GM21529 (cell line): ENCODE data around the gene KCNJ9.

Experiments used
- ATAC-seq: cut with Tn5 transposase; IDR thresholded peaks from one replicate; pipeline ENCODE4 v1.9.1; 2021; ENCODE audit not compliant: unreplicated experiment

The KCNJ9 gene

DNA sequence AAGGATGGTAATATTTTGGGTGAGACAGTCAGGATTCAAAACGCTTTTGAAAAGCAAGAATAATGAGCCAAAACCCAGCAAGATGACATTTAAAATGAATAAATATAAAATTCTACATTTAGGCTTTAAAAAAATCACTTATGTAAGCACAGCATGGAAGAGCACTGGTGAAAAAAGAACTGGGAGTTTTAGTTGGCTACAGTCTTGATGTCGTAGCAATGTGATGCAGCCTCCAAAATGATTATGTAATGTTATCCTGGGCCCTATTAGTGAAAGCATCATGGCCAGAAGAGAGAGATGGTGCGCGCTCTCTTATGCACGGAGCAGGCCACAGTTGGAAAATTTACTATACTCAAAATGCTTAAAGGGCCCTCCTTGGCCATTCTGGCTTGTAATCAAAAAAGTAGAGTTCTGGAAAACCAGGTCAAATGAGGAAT, 5.1 kb downstream of the KCNJ9 start:
- no peak for ATAC-seq

DNA sequence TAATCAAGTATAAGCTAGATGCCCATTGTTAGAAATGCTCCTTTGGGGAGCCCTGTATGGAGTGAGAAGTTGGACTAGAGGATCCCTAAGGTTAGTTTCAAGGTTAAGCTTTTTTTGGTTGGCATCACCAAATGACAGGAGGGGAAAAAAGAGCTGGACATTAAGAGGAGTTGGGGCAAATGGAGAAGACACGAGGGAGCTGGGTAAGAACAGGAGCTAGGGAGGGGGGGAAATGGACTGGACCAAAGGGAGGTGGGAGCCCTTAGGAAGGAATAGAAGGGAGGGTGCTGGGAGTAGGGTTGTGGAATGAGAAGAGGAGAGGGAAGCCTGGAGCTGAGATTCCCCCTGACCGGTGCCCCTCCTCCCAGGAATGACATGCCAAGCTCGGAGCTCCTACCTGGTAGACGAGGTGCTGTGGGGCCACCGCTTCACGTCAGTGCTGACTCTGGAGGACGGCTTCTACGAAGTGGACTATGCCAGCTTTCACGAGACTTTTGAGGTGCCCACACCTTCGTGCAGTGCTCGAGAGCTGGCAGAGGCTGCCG, 5.9 kb downstream of the KCNJ9 start:
- no peak for ATAC-seq

DNA sequence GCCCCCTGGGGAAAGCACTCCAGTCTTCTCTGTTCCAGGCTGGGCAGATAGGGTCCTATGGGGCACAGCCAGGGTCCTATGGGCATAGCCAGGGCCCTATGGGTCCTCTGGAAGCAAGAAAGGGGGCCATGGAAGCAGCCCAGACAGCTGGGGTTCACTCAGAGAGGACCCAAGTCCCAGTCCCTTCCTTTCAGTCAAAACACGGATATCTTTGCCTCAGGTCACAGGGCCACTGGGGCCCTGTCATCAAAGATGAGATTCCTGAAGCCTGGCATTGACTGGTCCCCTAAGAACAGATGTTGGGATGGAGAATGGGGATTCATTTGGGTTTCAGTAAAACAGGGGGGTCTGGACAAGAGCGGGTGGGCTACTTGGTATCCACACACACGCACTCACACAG, 8.5 kb downstream of the KCNJ9 start:
- no peak for ATAC-seq

DNA sequence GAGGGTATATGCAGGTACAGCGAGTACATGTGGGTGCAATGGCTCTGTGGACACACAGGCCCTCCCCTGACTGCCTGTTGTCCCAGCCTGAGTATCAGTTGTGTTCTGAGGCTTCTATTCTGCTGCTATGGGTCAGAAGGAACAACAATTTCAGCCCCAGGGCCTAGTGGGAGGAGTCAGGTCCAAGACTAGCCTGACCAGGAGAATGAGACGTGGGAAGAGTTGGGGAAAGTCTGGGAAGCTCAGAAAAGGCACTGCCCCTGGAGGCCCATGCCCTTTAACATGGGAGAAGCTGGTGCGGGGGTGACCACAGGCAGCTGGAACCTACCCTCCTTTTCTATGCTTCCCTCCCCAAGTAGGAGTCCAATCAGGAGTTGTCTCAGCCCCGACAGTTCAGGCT, 9.4 kb downstream of the KCNJ9 start:
- no peak for ATAC-seq

DNA sequence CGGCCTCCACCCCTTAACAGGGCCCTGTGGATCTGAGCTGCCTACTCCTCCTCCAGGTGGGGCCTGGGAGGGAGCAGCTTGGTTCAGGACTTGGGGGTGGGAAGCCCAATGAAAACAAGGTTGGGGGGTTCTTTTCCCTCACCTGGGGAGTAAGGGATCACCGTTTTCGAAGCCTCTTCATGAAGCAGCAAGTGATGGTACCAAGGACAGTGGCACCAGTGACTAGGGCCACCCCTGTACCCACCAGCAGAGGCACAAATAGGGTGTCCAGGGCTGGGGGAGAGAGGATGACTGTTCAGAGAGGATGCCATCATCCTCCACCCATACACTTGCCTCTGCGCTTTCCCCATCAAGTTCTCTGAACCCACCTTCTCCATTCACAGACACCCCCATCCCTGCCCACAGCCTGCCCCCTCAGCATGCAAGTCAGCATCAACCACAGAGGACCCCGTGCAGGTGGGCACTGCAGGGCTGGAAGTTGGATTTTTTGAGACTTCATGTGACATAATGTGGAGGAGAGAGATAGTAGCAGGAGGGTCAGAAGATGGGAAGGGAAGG, 10.4 kb downstream of the KCNJ9 start:
- ATAC-seq, result no peak

DNA sequence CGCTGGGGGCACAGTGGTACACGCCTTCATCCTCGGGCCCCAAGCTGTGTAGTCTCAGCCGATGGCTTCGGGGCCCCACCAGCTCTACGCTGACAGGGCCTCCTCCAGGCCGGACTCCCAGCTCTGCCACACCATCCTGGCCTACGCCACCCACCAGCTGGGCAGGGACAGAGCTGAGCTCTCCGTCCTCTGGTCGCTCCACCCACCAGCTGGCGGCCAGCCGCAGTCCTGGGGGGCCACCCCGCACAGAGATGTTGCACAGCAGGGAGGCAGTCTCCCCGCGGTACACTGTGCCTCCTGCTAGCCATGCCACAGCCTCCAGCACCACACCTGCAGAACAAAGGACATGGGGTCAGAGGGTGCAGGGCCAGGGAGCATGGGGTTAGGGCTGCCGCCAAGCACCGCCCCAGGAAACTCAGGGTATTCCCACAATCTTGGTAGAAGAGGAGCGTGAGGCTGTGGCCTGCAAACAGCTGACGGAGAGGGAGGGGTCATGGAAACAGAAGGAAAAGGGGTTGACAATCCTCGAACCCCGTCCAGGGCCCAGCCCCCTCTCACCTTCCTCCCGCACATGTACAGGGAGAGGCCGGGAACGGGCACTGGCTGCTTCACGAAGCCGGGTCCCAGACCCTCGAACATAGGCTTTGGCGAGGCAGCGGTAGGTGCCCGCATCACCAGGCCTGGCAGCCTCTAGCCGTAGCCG, 11.2 kb downstream of the KCNJ9 start:
- ATAC-seq, result no peak

DNA sequence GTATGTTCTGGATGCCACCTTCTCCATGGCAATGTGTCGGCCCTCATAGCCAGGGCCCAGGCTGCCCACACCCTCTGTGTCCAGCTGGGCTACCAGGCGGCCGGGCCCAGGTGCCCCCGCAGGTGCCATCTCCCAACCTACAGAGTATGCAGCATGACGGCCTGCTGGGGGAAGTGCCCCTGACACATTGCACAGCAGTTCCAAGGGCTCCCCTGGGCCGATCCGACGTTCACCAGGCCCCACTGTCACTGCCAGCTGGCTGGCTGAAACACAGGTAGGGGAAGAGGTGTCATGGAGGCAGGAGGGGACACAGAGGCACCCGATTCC, 11.7 kb downstream of the KCNJ9 start:
- no peak for ATAC-seq

DNA sequence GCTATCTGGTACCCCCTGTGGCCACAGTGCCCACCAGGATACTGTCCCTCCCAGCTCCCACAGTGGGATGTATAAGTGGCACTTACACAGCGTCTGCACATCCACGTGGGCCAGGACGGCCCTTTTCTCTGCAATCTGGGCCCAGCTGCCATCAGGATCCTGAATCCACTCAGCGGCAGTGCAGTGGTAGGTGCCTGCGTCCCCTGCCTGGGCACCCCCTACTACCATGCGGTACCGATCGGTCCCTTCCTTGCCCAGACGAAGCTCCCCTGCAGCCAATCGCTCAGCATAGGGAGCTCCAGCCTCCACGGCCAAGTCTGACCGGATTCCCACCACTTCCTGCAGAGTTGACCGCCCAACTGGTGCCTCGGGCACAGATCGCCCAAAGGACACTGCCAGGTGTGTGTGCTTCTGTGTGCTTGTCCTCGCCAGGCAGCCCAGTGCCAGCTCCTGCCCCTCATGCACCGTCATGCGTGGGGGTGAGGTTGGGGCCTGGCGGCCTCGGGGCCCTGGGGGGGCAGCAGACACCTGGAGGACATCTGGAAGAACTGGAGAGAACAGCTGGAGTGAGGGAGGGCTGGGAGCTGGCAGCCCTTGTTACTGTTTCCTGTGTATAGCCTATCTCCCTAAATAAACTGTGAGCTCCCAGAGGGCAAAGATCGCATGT, 12.4 kb downstream of the KCNJ9 start:
- no peak for ATAC-seq

DNA sequence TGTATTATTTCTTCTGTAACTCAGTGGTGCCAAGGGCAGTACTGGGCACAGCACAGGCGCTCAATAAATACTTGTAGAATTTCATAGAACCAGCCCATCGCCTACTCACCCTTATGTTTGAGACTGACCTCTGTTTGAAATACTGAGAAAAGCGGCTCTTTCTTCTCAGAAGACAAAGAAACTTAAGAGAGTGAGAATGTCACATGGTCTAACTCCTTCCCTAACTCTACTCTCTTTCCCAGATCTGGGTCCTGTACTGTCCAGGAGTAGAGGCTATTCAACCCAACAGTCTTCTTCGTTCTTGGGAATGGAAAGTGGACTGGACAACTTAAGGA, 12.9 kb downstream of the KCNJ9 start:
- ATAC-seq, result no peak

DNA sequence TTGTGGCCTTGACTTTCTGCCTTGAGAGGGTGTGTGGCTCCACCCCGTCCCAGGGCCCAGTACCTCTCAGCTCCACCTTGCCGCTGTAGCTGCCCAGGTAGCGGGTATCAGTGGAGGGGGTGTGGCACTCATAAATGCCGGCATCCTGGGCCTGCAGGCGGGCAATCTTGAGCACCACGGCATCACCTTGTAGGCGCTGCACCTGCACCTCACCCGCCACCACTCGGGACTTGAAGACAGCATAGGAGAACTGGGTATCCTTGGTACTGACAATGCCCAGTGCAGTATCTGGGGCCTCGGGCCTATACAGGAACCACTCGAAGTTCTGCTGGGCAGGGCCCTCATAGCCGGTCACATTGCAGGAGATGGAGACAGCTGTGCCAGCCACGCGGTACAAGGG, 13.5 kb downstream of the KCNJ9 start:
- no peak for ATAC-seq

DNA sequence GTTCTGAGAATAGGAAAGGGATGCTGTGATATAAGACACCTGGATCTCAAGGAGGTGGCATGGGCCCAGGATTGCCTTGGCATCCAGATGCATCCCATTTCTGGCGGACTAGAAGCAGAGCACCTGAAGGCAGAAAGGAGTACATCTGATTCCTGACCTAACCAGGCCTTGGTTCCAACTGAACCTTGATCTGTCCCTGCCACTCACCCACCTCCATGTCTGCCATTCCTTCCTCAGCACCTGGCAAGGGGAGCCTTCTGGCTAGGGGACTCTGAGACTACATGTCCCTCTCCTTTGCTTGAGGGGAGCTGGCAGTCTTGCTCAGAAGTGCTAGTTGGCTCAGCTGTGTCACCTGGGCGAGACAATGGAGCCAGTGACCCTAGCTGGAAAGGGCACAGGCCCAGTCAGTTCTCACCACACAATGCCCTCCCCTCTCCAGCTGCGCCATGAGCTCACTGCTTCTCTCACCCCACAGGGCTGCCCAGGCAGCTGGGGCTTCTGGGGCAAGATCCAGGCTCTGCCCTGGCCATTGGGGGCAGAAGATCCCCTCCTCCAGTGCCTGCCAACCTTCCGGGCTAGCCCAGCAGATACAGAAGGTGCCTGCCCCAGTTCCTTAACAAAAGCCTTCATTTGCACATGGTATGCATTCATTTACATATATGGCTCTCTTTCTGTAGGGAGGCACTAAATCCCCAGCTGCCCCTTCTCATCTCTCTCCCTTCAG, 14.2 kb downstream of the KCNJ9 start:
- ATAC-seq, result no peak

DNA sequence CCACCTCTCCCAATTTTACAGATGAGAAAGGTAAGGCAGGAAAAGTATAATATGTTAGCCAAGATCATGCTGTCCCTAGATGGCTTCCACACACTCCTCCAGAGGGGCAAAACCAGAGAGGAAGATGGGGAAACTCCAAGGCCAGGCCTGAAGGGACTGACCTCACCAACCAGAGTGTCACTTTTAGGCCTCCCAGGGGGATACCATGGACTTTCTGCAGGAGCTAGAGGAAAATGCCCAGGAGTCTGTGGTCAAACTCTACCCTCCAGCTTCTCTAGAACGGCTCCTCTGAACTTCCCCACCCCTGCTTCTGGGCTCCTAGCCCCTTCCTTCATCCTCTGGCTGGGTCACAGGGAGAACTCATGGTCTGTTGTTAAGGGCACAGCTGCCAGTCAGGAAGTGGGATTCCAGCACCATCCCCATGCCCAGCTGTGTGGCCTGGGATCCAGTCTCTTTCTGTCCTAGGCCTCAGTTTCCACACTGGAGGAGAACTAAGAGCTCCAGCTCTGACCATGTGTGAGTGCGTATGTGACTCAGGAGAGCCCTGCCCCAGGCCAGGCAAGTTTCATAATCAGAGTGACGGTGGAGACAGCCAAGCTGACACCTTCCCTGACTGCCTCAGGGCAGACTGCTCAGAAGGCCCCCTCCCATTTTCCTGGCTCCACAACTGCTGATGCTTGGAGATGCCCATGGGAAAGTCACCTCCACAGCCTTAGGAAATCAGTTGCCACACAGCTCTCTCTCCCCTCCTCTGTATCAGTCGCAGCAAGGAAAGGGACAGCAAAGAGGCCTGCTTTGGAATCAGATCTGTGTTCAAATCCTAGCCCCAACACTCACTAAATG, 15.2 kb downstream of the KCNJ9 start:
- ATAC-seq, result no peak

DNA sequence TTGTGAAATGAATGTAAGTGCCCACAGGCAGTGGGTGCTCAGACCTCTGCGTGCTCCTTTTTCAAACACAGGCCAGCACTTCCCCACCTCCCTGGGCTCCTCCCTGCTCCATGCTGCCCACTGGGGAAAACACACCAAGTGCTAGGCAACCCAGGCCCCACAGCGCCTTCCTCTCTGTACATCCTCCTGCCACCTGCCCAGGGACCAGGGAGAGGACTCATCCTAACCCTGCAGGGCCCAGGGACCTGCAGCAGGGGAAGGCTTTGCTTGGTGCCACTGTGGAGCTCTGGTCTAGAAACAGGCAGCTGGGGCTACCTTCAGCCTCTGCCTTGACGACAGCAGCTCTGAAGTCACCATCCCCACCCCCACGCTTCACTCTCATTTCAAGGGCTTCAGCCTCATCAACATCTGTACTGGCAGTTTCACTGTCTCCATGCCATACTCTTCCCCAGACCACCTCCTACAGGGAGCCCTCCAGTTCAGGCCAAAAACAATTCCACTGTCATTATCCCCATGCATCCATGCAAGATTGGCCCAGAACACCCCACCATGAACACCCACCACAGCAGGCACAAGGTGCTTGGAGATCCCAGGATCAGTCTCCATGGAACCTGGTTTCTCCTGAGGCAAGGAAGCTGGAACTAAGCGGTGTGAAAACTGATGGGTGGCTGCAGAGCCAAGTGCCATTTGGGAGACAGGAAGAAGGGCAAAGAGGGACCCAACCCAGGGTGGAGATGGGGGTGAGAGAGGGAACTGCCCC, 16.0 kb downstream of the KCNJ9 start:
- no peak for ATAC-seq

DNA sequence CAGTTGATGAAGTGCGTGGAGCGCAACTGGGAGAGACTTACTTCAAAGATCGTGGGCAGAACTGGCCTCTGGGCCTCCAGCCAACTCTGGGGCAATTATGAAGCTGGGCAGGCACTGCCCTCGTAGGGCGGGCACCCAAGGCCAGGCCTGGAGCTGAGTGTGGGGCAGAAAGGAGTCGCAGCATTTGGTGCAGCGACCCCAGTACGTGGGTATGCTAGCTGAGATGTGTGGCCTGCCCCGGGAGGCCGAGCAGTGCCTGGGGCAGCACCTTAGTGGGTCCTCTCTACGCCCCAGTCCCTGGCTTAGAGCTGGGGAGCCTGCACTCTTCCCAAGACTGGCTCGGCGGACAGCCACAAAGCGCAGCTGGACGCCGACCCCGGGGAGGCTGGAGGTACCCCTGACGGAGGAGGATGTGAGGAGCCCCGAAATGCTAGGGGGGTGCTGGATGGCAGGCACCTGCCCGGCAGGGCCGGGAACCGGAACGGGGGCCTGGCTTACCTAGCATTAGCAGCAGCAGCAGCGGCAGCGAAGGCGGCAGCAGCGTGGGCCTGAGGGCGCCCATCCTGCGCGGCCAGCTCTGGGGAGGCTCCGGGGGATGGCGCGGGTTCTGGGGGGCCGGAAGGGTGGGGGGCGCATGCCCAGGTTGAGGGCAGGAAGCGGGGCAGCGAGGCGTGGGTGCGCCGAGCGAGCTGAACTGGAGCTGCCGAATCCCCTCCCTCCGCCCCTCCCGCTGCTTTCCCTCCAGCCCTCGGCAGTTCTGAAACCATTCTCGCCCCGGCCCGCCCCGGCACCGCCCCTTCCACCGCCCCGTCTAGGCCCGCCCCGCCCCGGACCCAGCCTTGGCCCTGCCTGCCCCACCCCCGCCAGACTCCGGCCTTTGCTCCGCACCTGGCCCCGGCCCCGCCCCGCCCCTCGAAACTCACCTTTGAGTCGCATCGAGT, 16.8 kb downstream of the KCNJ9 start, which contains the start of gene IGSF8:
TSS of gene IGSF8 (minus strand) at position 709 of the 941 bp plus-strand sequence. CDS start at position 562, 147 bp downstream.
- peak; percentile 39 for ATAC-seq

DNA sequence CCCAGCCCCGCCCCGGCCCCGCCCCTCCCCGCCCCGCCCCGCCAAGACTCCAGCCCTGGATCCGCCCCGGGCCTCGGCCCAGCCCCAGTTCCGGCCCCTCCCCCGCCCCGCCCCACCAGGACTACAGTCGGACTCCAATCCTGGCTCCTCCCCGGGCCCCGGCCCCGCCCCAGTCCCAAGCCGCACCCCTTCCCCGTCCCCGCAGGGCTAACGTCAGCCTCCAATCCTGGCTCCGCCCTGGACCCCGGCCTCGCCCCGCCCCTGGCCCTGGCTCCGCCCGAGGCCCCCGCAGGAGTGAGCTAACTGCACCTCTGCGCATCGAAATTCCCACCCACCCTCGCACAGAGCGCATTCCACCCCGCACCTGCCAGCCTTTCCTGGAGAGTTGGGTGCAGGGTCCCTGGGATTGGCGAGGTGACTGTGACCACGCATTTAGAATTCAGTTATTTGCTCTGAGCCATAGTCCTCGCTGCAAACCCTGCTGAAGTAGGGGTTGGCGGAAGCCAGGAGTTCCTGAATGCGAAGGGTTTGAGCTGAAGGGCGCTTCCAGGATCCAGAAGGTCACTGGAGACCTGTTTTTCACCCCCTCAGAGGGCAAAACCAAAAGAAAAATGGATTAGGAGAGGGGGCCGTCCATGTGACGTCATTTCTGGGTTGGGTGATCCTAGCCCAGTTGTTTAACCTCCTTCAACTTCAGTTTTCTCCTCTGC, 17.7 kb downstream of the KCNJ9 start:
- peak; percentile 83 for ATAC-seq

DNA sequence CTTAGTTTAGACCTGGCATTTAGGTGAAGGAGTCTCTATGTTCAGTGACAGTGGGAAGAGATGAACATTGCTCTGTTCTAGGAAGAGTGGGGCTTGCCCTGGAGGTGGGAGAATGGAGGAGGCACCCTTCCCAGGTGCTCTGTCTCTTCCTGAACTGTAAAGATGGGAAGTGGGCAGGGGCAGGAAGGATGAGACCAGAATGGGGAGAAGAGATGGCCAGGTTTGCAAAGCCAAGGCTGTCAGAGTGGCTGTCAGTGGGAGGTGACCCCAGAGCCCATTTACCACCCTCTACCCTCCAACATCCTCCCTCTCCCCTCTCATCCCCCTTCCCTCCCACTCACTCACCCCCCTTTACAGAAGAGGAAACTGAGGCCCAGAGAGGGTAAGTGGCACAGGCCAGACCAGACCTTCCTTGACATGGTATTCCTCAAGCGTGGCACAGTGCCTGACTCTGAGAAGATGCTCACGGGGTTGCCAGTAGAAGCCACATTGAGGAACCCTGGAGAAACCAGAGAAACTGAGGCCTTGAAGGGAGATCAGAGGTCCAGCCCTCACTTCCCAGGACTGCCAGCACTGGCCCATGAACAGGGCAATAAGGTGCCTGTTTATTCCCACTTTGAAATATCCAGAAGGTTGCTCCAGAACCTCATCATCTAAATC, 18.5 kb downstream of the KCNJ9 start:
- ATAC-seq, result no peak

DNA sequence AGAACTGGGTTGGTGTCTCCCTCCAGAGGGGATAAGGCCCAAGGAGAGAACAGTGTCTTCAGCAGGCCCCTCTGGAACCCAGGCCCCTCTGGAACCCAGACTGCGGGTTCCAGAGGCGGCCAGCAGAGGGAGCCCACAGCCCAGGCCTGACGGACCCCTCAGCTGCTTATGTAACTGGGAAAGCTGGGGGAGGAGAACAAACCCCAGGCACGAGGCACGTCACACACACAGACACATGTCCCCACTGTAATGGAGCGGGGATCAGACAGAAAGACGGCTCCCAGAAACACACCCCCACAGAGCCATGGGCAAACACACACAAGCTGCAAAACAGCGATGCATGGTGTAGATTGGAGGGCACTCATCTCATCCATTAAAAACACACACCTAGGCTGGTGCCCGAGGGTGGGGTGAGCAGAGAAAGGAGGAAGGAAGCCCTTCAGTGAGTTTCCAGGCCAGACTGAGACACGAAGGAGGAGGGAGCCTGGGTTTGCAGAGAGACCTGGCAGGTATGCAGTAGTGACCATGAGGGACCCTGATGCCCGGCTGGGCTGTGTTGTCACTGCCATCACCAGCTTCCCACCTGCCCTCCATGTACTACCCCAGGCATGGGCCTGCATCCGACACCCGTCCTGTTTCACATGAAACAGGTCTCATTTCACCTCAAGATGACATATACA, 19.8 kb downstream of the KCNJ9 start:
- peak; percentile 32 for ATAC-seq
